HL-60 (cell line): ENCODE measurements around the gene PGBD1.

ENCODE experiments used
- GABPA ChIP-seq: IDR thresholded peaks from 2 replicates; pipeline ENCODE4 v1.6.1; 2012; ENCODE audit warnings: low read depth
- TF ChIP-seq, protein P1 (sequence below): IDR thresholded peaks from one replicate; pipeline ENCODE4 v1.5.1; 2011; ENCODE audit warnings: low read length, control low read depth, inconsistent platforms; ENCODE audit not compliant: insufficient read depth
- TF ChIP-seq, protein P2 (sequence below): IDR thresholded peaks from 2 replicates; pipeline ENCODE4 v1.6.1; 2012; ENCODE audit warnings: low read depth; ENCODE audit not compliant: insufficient replicate concordance

DNA sequence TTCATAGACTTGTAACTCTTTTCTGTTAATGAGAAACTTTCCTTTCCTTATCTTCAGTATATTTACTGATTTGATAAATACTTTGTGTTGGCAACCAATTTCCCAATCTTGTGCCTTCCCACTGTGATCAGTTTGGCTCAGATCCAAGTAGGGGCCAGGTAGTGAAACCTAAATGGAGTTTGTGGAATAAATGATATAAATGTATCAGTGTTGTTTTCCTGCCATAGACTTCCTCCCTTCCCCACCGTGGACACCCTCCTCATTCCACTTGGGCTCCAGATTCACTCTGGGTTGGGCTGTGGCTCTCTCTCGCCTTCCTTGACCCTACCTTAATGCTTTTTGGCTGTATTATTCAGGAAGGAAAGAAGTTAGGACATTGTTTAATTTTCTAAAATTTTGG, 69.7 kb downstream of the PGBD1 start:
- TF ChIP-seq, protein P1, sequence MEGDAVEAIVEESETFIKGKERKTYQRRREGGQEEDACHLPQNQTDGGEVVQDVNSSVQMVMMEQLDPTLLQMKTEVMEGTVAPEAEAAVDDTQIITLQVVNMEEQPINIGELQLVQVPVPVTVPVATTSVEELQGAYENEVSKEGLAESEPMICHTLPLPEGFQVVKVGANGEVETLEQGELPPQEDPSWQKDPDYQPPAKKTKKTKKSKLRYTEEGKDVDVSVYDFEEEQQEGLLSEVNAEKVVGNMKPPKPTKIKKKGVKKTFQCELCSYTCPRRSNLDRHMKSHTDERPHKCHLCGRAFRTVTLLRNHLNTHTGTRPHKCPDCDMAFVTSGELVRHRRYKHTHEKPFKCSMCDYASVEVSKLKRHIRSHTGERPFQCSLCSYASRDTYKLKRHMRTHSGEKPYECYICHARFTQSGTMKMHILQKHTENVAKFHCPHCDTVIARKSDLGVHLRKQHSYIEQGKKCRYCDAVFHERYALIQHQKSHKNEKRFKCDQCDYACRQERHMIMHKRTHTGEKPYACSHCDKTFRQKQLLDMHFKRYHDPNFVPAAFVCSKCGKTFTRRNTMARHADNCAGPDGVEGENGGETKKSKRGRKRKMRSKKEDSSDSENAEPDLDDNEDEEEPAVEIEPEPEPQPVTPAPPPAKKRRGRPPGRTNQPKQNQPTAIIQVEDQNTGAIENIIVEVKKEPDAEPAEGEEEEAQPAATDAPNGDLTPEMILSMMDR, result no peak
- no peak for TF ChIP-seq GABPA
- TF ChIP-seq, protein P2, sequence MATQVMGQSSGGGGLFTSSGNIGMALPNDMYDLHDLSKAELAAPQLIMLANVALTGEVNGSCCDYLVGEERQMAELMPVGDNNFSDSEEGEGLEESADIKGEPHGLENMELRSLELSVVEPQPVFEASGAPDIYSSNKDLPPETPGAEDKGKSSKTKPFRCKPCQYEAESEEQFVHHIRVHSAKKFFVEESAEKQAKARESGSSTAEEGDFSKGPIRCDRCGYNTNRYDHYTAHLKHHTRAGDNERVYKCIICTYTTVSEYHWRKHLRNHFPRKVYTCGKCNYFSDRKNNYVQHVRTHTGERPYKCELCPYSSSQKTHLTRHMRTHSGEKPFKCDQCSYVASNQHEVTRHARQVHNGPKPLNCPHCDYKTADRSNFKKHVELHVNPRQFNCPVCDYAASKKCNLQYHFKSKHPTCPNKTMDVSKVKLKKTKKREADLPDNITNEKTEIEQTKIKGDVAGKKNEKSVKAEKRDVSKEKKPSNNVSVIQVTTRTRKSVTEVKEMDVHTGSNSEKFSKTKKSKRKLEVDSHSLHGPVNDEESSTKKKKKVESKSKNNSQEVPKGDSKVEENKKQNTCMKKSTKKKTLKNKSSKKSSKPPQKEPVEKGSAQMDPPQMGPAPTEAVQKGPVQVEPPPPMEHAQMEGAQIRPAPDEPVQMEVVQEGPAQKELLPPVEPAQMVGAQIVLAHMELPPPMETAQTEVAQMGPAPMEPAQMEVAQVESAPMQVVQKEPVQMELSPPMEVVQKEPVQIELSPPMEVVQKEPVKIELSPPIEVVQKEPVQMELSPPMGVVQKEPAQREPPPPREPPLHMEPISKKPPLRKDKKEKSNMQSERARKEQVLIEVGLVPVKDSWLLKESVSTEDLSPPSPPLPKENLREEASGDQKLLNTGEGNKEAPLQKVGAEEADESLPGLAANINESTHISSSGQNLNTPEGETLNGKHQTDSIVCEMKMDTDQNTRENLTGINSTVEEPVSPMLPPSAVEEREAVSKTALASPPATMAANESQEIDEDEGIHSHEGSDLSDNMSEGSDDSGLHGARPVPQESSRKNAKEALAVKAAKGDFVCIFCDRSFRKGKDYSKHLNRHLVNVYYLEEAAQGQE, result no peak
